Posterior cingulate gyrus (tissue), 11 donors: ENCODE measurements around the gene SELENOK.
A peak's percentile ranks its signal among the peaks of the same experiment; 100 is the strongest.

Experiments used
- DNase-seq, 10 donors: peaks; one replicate each; pipeline versions ENCODE4 v3.0.0 to v3.0.0-alpha.2; 2020 to 2021; ENCODE audit warnings: mixed read lengths in 3 of 10
- intact Hi-C: fragments of 100-400 bp; cut with DNase I; formaldehyde crosslinking; loops from one replicate; pipeline ENCODE4 v1.15.1; 2023

The SELENOK gene

GRCh38 chr3:53885239-53885638 lies 6.4 kb downstream of the SELENOK start:
- intact Hi-C loops = no loop called here
- peak in 2 of 10 donors; percentile 17 to 19 for DNase-seq

- peak in 2 of 10 donors; percentile 56 to 59 for DNase-seq
- intact Hi-C loops = no loop called here
These were observed 7.0 kb downstream of the SELENOK start for GRCh38 chr3:53884623-53885022.

GRCh38 chr3:53883008-53883407 lies 8.7 kb downstream of the SELENOK start:
- intact Hi-C loops = no loop called here
- DNase-seq = no peak

GRCh38 chr3:53881691-53882593 lies 9.7 kb downstream of the SELENOK start, which contains the start of gene ACTR8:
ACTR8 (minus strand) TSS chr3:53882152; CDS start chr3:53882101, 51 bp downstream.
- peak; percentile 82 to 98 (median 88) for DNase-seq
- intact Hi-C loops = loop anchor here (1.0 to 2.0 kb wide), 2 partner anchors 9 to 535 kb away; partner anchors contain the start of genes DCP1A and SELENOK

GRCh38 chr3:53880396-53881345 lies 11.0 kb downstream of the SELENOK start:
- DNase-seq = no peak
- intact Hi-C loops = loop anchor here (2.0 kb wide), 1 partner anchor 534 kb away; the partner anchor contains the start of gene DCP1A

GRCh38 chr3:53865732-53866499 lies 25.7 kb downstream of the SELENOK start:
- DNase-seq = no peak
- intact Hi-C loops = no loop called here

GRCh38 chr3:53863145-53863544 lies 28.5 kb downstream of the SELENOK start:
- no peak for DNase-seq
- intact Hi-C loops = no loop called here

- DNase-seq = no peak
- intact Hi-C loops = no loop called here
These were observed 29.4 kb downstream of the SELENOK start for GRCh38 chr3:53862241-53862640.

GRCh38 chr3:53860196-53860595 lies 31.5 kb downstream of the SELENOK start:
- intact Hi-C loops = no loop called here
- DNase-seq = no peak

- DNase-seq = peak in 1 of 10 donors; percentile 32
- intact Hi-C loops = no loop called here
These were observed 32.5 kb downstream of the SELENOK start for GRCh38 chr3:53859178-53859577.

- DNase-seq = no peak
- intact Hi-C loops = no loop called here
These were observed 33.4 kb downstream of the SELENOK start for GRCh38 chr3:53858096-53858741.

GRCh38 chr3:53856964-53857363 lies 34.7 kb downstream of the SELENOK start:
- no peak for DNase-seq
- intact Hi-C loops = no loop called here

- intact Hi-C loops = no loop called here
- peak in 1 of 10 donors; percentile 12 for DNase-seq
These were observed 40.8 kb downstream of the SELENOK start for GRCh38 chr3:53850895-53851294.

GRCh38 chr3:53849916-53850315 lies 41.7 kb downstream of the SELENOK start:
- intact Hi-C loops = no loop called here

GRCh38 chr3:53846851-53847155 lies 44.9 kb downstream of the SELENOK start:
- intact Hi-C loops = no loop called here
- no peak for DNase-seq

More at GRCh38 chr3:53849916-53850315, 41.7 kb downstream of the SELENOK start:
- DNase-seq = no peak

- intact Hi-C loops = no loop called here
- peak; percentile 59 to 96 (median 78) for DNase-seq
These were observed 45.4 kb downstream of the SELENOK start, which contains the start of the genes CHDH and IL17RB for GRCh38 chr3:53846134-53846850. CHDH (minus strand) TSS chr3:53846419; CDS start chr3:53824008, 22,411 bp downstream. IL17RB (plus strand) TSS chr3:53846568; CDS start chr3:53846589, 21 bp downstream.

GRCh38 chr3:53845881-53846133 lies 45.9 kb downstream of the SELENOK start:
- peak in 1 of 10 donors; percentile 34 for DNase-seq
- intact Hi-C loops = no loop called here

GRCh38 chr3:53845103-53845880 lies 46.4 kb downstream of the SELENOK start:
- DNase-seq = peak in 6 of 10 donors; percentile 35 to 89 (median 52)
- intact Hi-C loops = no loop called here
